Nephron progenitor cell (in vitro differentiated cells): Measurements from ENCODE around the gene TSHZ2.
A peak's percentile ranks its signal among the peaks of the same experiment; 100 is the strongest.
"Not testable (repeated sequence)": the region's sequence is repeated elsewhere in the genome, so short reads cannot be mapped to it uniquely, and the experiment has no call there.

ENCODE experiments used
- DNase-seq: peaks from one replicate; pipeline ENCODE4 v3.0.0; 2021
- H3K27ac Mint-ChIP-seq: 2 replicates; pipeline ENCODE4 v1.8.0; 2021; ENCODE audit warnings: mild to moderate bottlenecking, moderate library complexity, mixed read lengths
- H3K27me3 Mint-ChIP-seq: 2 replicates; pipeline ENCODE4 v1.8.0; 2021; ENCODE audit warnings: mild to moderate bottlenecking, low read depth, mixed read lengths; ENCODE audit not compliant: poor library complexity
- H3K36me3 Mint-ChIP-seq: 2 replicates; pipeline ENCODE4 v1.8.0; 2021; ENCODE audit warnings: low read depth, mixed read lengths
- H3K4me1 Mint-ChIP-seq: 2 replicates; pipeline ENCODE4 v1.8.0; 2021; ENCODE audit warnings: mixed read lengths
- H3K4me3 Mint-ChIP-seq: 2 replicates; pipeline ENCODE4 v1.8.0; 2021; ENCODE audit warnings: mild to moderate bottlenecking, moderate library complexity, mixed read lengths
- H3K9me3 Mint-ChIP-seq: 2 replicates; pipeline ENCODE4 v1.8.0; 2021; ENCODE audit warnings: mild to moderate bottlenecking, moderate library complexity, mixed read lengths
- CTCF ChIP-seq: fragments of 200-600 bp; sonication (generic); IDR thresholded peaks from 2 replicates; pipeline ENCODE4 v1.5.0; 2021; ENCODE audit warnings: antibody characterized with exemption

The TSHZ2 gene

GRCh38 chr20:53020834-53021233 lies 48.7 kb downstream of the TSHZ2 start:
- no peak for TF ChIP-seq CTCF
- Mint-ChIP-seq H3K9me3 (peaks cover 33% of the 10 kb centered on the region), H3K36me3 (peaks cover 68% of the 10 kb centered on the region), H3K4me1 (peaks cover 74% of the 10 kb centered on the region), H3K27me3 (peaks cover 4% of the 10 kb centered on the region), H3K27ac (no peak overlapping the region), H3K4me3 (no peak overlapping the region)
- no peak for DNase-seq

GRCh38 chr20:53021934-53022333 lies 49.8 kb downstream of the TSHZ2 start:
- Mint-ChIP-seq H3K9me3 (peaks cover 22% of the 10 kb centered on the region), H3K27me3 (peaks cover 4% of the 10 kb centered on the region), H3K27ac (no peak overlapping the region), H3K4me3 (no peak overlapping the region), H3K4me1 (peaks cover 83% of the 10 kb centered on the region), H3K36me3 (peaks cover 57% of the 10 kb centered on the region)
- TF ChIP-seq CTCF: no peak
- no peak for DNase-seq

GRCh38 chr20:53023732-53024520 lies 51.8 kb downstream of the TSHZ2 start:
- H3K9me3 Mint-ChIP-seq: peaks cover 14% of the 10 kb centered on the region
- peaks cover 86% of the 10 kb centered on the region for H3K4me1 Mint-ChIP-seq
- H3K36me3 Mint-ChIP-seq: peaks cover 43% of the 10 kb centered on the region
- TF ChIP-seq CTCF: no peak
- peak overlapping the region; percentile 53 for H3K27ac Mint-ChIP-seq
- H3K27me3 Mint-ChIP-seq: peaks cover 4% of the 10 kb centered on the region
- no peak for DNase-seq
- H3K4me3 Mint-ChIP-seq: no peak overlapping the region

- not testable (repeated sequence) for DNase-seq, H3K27me3 Mint-ChIP-seq, H3K4me3 Mint-ChIP-seq, H3K9me3 Mint-ChIP-seq, H3K27ac Mint-ChIP-seq
- Mint-ChIP-seq H3K36me3 (peaks cover 37% of the 10 kb centered on the region), H3K4me1 (peaks cover 81% of the 10 kb centered on the region)
Observed at GRCh38 chr20:53024653-53025052, 52.5 kb downstream of the TSHZ2 start.

GRCh38 chr20:53027089-53027488 lies 54.9 kb downstream of the TSHZ2 start:
- peaks cover 36% of the 10 kb centered on the region for H3K36me3 Mint-ChIP-seq
- TF ChIP-seq CTCF: no peak
- no peak overlapping the region for H3K4me3 Mint-ChIP-seq

GRCh38 chr20:53028337-53029007 lies 56.3 kb downstream of the TSHZ2 start:
- no peak for TF ChIP-seq CTCF
- H3K4me3 Mint-ChIP-seq: no peak overlapping the region
- no peak for DNase-seq
- H3K9me3 Mint-ChIP-seq: no peaks in the 10 kb centered on the region
- no peak overlapping the region for H3K27ac Mint-ChIP-seq
- H3K36me3 Mint-ChIP-seq: peaks cover 29% of the 10 kb centered on the region
- H3K4me1 Mint-ChIP-seq: peaks cover 79% of the 10 kb centered on the region
- H3K27me3 Mint-ChIP-seq: no peaks in the 10 kb centered on the region

More at GRCh38 chr20:53027089-53027488, 54.9 kb downstream of the TSHZ2 start:
- Mint-ChIP-seq H3K27me3 (no peaks in the 10 kb centered on the region), H3K9me3 (no peaks in the 10 kb centered on the region), H3K4me1 (peaks cover 79% of the 10 kb centered on the region), H3K27ac (peak overlapping the region; percentile 52)
- no peak for DNase-seq
